Inflammatory macrophage treated with lipopolysaccharide for 4 hours (primary cell): ENCODE measurements around the gene LEMD3.
A peak's percentile ranks its signal among the peaks of the same experiment; 100 is the strongest.

Experiments used
- DNase-seq: peaks from one replicate; pipeline ENCODE4 v3.0.0-alpha.2; 2020

Gene LEMD3

DNA sequence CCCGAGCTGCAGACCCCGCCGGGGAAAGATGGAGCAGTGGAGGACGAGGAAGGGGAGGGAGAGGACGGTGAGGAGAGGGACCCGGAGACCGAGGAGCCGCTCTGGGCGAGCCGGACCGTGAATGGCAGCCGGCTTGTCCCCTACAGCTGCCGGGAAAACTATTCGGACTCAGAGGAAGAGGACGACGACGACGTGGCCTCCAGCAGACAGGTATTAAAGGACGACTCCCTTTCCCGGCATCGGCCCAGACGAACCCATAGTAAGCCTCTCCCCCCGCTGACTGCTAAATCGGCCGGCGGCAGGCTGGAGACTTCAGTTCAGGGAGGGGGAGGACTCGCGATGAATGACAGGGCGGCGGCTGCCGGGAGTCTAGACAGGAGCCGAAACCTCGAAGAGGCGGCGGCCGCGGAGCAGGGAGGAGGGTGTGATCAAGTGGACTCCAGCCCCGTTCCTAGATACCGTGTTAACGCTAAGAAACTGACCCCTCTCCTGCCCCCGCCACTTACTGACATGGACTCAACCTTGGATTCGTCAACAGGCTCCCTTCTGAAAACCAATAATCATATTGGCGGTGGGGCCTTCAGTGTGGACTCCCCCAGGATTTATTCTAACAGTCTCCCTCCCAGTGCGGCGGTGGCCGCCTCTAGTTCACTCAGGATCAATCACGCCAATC is 962 bp downstream of the LEMD3 start:
- peak; percentile 72 for DNase-seq

DNA sequence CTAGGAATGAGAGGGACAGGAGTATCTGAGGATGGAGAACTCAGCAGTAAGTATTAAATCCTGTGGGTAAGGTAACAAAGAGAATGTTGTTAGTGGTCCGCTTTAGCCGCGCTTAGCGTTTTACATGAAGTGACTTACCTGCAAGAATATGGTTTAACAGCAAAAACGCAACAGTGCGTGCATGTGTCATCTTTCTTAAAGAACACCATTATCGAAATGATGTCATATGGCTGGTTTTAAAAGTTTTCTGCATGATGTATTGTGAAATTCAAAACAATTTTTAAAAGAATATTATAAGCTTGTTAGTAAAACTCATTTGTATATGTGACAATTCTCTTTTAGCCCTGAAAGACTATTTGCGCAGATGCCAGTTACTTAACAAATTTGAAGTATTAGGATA is 1.7 kb downstream of the LEMD3 start:
- DNase-seq: peak; percentile 25

DNA sequence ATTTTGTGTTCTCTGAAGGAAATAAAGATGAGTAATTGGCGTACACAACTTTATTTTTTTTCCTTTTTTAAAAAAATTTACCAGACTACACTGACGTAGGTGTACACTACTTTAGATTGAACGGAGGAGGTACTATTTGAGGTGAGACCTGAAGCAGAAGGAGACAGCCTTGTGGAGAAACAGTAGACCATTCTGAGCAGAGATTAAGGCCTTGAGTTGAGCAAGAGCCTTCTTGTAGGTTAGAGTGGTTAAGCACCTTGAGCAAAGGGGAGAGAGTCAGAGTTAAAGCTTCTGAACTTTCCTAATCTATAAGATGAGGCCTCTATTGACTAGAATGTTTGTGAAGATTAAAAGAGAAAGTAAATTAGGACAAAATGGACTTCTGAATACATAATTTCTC is 2.5 kb downstream of the LEMD3 start:
- DNase-seq: no peak

DNA sequence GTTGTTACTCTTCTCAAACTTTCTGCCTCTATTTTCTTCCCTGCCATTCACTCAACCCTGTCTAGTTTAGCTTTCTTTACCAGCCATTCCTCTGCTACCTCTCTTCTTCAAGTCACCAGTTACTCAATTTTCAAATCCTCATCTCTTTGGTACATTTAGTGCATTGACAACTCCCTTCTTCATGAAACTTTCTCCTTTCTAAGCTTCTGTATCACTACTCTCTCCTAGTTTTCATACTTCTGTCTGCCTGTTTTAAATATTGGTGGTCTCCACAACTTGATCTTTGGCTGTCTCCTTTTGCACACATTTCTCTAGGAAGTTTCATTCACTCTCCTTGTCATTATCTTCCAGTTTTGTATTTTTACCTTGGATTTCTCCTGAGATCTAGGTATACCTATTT is 6.0 kb downstream of the LEMD3 start:
- DNase-seq: no peak

DNA sequence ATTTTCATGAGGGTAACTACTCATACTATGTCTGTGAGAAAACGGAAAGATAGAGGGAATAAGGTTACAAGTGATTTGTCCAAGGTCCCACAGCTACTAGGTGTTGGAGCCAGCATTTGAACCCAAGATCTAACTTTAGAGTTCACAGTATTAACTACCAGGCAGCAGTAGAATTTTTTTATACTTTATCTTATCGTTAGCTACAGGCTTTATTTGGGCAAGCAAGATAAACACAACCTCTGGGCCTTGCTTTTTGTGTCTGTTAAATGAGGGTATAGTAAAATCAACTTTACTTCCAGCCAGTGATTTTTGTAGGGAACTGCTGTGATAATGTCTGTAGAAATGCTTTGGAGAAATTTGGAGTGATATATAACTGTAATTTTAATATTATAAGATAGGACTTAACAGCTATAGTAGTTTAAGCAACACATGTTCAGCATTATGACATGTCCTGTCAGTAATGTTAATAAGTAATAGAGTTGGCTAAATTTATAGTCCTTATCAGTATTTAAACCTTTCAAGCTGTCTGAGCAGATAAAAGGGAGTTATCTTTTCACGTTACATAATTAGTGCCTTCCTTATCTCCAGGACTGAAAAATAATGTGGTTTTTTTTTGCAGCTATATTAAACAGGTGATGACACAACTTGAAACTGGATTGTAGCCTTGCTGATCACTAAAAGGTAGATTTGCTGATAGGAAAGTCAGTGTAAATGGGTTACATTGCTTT is 12.8 kb downstream of the LEMD3 start:
- no peak for DNase-seq

DNA sequence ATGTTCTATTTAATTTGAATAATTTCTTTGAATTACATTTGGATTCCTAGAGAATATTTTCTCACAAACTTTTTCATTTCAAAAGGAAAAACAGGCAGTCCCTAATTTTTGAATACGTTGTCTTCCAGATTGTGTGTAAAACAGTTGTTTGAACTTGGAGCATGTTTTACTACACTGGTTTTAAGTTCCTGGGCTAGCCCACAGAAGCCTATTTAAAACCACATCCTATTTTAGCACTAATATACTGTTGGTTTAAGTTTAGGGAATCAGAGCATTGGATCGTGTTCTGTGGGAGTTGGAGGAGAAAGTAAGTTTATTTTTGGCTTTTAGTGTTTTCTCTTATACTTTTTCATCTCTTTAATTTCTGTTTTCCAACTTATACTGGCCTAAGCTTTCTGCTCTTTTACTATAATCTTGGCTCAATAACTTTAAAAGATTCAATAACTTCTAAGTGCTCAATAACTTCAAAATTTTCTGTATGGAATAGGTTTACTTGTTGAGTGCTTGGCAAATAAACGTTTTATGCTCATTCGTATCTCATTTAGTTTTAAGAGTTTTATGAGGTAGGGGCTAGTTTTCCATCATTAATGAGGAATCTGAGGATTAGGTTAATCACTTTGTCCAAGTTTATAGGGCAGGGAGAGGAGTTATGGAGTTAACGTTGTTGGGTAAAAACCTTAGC is 14.9 kb downstream of the LEMD3 start:
- DNase-seq: no peak

DNA sequence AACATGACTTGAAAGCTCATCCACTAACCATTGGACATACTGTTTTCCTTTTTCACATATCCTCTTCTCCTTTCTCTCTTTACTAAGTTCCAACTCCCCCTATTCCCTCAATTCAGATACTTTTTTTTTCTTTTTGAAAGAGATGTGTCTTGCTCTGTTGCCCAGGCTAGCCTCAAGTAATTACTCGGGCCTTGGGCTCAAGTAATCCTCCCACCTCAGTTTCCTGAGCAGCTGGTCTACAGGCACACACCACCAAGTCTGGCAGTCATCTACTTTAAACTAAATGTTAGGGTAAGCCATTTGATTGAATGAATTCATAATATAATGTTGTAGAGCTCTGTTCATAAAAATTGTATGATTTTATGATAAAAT is 15.5 kb downstream of the LEMD3 start:
- no peak for DNase-seq

DNA sequence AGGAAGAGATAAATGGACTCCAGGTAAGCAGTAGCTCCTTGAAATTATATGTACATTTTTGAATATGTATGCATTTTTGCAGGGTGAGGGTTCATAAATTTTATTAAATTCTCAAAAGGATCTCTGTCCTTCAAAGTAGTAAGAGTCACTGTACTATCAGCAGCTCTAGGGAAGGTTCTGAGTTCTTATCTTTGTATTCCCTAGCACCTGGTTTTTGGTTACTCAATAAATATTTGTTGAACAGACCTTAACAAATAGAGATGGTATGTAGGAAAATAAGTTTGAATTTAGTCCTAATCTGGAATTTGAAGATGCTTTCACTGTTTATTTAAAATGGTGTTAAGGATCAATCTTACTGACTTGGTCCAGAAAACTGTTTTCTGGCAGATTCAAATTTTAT is 18.3 kb downstream of the LEMD3 start:
- no peak for DNase-seq

DNA sequence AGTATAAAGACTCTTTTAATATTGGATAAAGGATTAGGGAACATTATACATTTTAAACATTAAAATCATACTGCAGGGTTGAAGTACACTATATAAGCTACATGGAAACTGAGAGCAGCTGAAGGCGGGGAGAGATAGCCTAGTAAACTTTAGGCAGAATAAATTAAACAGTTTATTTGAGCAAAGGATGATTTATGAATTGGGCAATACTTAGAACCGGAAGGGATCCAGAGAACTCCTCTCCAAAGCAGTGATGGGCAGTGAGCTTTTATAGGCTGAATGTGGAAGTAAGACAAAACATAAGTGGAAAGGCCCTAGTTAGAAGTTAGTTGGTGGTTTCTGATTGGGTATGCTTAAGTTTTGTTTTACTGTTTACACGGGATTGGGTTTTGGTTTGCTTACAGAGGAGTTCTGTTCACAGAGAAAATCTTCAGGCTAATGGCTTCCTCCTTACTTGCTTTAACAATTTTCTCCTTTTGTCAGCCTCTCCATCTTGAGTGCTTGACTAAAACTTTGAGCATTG is 18.9 kb downstream of the LEMD3 start:
- DNase-seq: peak; percentile 41

DNA sequence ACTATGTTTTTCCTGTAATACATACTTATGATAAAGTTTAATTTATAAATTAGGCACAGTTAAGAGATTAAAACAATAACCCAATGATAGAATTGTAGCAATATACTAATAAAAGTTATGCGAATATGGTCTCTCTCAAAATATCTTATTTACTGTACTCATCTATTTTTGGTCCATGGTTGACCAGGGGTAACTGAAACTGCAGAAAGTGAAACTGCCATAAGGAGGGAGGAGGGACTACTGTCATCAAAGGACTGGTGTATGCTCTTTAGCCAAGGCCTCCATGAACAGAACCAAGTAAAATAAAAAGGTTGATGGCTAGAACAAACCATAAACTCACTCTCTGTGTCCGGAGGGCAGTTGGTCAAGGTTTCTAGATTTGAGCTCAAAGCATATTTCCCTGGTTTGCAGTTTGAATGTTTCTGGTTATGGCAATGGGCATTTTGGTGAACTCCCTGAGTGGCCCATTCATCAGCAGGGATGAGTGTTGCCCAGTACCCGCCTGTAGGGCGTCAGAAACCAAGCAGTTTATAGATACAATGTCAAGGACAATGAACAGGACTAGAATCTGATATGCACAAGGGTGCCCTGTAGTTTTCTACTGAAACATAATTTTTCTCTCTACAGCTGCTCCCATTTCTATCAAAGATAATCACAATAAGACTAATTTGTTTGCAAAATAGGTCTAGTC is 19.8 kb downstream of the LEMD3 start:
- DNase-seq: no peak

DNA sequence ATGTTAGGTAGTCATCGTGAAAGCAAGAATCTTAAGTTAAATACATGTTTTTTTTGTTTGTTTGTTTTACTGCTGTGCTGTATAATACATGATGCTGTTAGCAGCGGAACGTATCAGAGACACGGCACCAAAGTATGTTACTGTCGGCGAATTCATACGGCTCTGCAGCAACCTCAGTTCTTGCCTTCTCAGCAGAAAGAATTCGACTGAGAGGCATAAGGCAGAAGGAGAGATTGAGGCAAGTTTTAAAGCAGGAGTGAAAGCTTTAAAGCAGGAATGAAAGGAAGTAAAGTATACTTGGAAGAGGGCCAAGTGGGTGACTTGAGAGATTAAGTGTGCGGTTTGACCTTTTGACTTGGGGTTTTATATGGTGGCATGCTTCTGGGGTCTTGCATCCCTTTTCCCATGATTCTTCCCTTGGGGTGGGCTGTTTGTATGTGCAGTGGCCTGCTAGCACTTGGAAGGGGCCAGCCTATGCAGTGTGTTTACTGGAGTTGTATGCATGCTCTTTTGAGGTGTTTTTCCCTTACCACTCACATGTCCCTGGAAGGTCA is 23.7 kb downstream of the LEMD3 start:
- no peak for DNase-seq

DNA sequence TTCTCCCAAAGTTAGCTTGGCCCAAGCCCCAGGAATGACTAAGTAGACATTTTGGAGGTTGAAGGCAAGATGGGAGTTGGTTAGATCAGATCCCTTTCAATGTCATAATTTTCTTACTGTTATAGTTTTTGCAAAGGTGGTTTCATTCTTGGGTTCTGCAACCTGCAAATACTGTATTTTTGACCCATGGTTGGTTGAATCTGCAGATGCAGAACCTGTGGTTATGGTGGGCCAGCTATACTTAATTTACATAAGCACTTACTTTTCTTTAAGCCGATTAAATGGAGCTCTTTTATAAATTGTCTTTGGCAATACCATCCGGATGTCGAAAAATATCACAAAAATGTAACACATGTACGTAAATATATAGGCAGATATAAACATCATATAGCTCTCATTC is 25.6 kb downstream of the LEMD3 start:
- no peak for DNase-seq

DNA sequence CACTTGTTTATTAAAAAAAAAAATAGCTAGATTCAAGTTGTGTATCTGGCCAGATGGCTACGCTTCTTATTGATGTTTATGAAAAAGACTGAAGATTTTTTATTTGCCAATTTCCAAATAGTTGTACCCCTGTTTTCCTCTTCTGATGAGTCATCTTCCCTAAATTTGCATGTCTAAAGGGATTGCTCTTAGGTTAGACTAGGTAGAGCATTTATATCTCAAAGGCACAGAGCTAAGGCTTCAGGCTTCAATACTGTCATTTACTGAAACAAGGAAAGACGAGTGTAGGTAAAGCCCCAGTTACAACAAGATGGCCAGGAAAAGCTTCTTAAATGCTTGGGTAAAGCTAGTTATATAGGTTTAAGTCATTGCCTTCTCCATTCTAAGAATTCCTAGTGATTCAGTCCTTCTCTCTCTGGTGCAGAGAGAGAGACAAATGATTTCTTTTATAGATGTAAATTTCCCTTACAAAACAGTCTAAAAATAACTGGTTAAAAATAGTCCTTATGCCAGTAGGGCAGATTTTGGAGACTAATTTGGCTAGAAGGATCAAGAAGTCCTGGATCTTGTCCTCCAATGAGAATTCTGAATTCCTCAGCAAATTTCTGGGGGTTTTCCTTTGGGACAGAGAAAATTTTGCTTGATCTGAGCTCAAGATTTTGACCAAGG is 26.1 kb downstream of the LEMD3 start:
- DNase-seq: no peak

DNA sequence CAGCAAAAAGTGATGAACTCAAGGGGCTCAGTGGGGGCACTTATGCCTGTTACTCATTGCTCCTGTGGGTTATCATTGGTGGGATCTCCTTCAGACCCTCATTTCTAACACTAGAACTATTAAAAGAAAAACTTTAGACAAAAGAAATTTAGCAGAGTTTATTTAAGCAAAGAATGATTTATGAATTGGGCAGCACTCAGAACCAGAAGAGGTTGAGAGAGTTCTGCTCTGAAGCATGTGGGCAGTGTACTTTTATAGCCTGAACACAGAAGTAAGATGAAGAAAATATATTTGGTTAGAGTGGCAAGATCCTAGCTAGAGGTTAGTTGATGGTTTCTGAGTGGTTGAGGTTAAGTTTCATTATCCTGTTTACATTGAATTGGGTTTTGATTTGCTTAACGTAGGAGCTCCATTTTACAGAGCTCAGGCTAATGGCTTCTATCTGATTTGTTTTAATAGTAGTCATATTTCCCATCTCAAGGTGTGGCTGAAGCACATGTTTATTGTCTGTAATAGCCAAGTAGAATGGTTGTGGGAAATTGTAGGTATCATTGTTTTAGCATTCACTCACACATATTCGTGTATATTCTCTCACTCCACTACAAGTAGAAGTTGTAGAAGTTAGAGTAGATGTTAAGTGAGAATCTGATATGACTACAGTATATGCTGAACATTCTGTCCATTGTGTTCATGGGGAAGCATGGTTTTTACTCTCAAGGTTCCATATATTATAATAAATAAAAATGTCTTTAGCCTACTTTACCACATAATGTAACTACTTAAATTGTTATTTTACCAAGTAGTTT is 27.6 kb downstream of the LEMD3 start:
- no peak for DNase-seq

DNA sequence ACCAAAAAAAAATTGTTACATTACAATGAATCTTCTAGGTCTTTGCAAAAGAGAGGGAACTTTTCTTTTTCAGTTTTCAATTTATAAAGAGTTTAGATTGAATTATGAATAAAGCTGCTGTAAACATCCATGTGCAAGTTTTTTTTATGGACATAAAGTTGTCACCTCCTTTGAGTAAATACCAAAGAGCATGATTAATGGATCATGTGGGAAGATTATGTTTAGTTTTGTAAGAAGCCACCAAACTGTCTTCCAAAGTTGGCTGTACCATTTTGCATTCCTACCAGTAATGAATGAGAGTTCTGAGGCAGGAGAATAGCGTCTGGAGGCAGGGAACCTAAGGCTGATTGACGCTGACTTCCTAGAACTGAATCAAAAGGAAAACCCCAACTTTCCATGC is 30.2 kb downstream of the LEMD3 start:
- no peak for DNase-seq

DNA sequence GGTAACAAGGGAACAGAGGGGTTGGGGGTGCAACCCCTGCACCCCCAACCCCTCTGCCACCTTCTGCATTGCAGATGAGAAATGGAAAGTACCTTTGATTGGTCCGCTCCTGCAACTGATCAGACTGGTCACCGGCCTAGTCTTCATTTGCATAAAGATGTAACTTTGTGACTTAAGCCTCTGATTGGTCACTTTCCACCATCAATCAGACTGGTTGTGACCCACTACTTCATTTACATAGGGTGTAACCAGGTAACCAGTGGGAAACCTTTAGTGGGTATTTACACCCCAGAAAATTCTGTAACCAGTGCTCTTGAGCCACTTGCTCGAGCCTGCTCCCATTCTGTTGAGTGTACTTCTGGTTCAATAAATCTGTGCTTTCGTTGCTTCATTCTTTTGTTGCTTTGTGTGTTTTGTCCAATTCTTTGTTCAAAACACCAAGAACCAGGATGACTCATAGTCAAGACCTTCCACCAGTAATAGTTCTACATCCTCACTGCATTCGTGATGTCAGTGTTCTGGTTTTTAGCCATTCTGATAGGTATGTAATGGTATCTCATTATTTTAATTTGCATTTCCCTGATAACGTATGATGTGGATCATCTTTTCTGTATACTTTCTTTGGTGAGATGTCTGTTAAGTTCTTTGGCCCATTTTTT is 30.8 kb downstream of the LEMD3 start:
- DNase-seq: no peak

DNA sequence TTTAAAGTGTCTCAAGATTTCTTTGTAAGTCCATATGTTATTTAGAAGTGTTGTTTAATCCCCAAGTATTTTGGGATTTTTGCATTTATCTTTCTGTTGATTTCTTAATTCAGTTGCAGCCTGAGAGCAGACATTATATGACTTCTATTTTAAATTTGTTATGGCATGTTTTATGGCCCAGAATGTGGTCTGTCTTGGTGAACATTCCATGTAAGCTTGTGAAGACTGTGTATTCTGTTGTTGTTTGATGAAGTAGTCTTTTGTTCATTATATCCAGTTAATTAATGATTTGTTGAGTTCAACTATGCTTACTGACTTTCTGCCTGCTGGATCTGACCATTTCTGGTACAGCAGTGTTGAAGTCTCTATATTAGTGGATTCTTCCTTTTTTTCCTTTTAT is 34.0 kb downstream of the LEMD3 start:
- no peak for DNase-seq

DNA sequence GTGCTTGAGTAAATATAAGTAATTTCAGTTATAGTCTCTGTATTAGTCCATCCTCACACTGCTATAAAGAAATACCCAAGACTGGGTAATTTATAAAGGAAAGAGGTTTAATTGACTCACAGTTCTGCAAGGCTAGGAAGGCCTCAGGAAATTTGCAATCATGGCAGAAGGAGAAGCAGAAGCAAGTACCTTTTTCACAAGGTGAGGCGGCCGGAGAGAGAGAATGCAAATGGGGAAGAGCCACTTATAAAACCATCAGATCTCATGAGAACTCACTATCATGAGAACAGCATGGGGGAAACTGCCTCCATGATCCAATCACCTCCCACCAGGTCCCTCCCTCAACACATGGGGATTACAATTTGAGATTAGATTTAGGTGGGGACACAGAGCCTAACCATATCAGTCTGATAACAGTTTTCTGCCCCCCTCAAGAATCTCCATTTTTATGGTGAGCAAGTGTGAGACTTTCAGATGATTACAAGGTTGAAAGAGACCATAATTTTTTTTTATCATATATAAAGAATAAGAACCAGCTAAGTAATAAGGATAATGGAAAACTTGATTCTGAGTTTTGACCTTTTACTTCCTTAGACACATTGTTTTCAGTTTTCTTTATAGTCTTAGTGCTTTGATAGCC is 35.6 kb downstream of the LEMD3 start:
- DNase-seq: no peak

DNA sequence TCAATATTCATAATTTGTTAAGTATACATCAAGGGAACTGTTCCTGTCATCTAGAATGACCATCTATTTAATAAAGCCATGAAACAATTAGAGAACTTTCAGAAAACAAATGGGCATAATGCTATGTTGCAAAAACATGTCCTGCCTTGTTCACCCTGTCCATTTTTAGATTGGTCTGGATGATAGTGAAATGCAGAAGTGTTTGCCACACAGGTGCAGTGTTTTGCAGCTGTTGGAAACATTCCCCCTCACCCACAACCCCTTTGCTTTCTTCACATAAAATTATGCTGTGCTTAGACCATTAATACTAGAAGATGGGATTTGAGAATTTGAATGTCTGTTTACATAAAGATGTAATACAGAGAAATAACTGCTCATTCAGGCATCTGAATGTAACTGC is 36.5 kb downstream of the LEMD3 start:
- no peak for DNase-seq

DNA sequence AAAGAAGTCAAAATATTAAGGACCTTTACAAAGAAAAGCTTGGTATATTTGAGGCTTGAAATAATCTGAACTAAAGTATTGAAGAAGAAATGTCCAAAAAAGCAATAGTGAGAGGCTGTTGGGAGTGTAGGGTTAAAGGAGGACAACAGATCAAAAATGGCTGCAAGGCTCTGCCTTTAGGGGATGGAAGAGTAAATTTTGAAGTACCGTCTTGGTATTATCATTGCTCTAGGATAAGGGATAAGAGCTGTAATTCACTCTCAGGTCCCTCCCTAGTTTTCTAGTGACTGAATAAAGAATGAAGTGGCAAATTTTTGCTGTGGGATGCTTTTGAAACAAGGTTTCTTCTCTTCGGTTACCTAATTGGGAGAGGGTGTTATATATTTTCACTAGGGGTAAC is 38.7 kb downstream of the LEMD3 start:
- no peak for DNase-seq
